Measurements from ENCODE around the gene YBX1.

The YBX1 gene

GRCh38 chr1:42660907-42661500, 21.2 kb upstream of the YBX1 start:
- no peak for TF ChIP-seq CTCF (IDR thresholded peaks at IDR 0.05; ENCODE audit: low read length, missing control alignments)
- no peak overlapping the region for H3K4me3 ChIP-seq (replicated peaks; ENCODE audit: low read depth, low read length)
- no peak for DNase-seq (ENCODE audit: low read depth)

GRCh38 chr1:42669936-42670335, 12.3 kb upstream of the YBX1 start:
- TF ChIP-seq CTCF (IDR thresholded peaks at IDR 0.05; ENCODE audit: low read length, missing control alignments), result no peak
- H3K4me3 ChIP-seq (replicated peaks; ENCODE audit: low read depth, low read length), result no peak overlapping the region
- DNase-seq (ENCODE audit: low read depth), result no peak

- no peak for DNase-seq (ENCODE audit: low read depth)
- TF ChIP-seq CTCF (IDR thresholded peaks at IDR 0.05; ENCODE audit: low read length, missing control alignments), result no peak
- no peak overlapping the region for H3K4me3 ChIP-seq (replicated peaks; ENCODE audit: low read depth, low read length)
Observed at GRCh38 chr1:42670425-42670824, 11.8 kb upstream of the YBX1 start.

GRCh38 chr1:42674214-42674613, 8.0 kb upstream of the YBX1 start:
- no peak for DNase-seq (ENCODE audit: low read depth)
- H3K4me3 ChIP-seq (replicated peaks; ENCODE audit: low read depth, low read length), result no peak overlapping the region
- no peak for TF ChIP-seq CTCF (IDR thresholded peaks at IDR 0.05; ENCODE audit: low read length, missing control alignments)

GRCh38 chr1:42674682-42675081, 7.5 kb upstream of the YBX1 start:
- no peak overlapping the region for H3K4me3 ChIP-seq (replicated peaks; ENCODE audit: low read depth, low read length)
- no peak for DNase-seq (ENCODE audit: low read depth)
- no peak for TF ChIP-seq CTCF (IDR thresholded peaks at IDR 0.05; ENCODE audit: low read length, missing control alignments)

- no peak overlapping the region for H3K4me3 ChIP-seq (replicated peaks; ENCODE audit: low read depth, low read length)
- no peak for DNase-seq (ENCODE audit: low read depth)
- TF ChIP-seq CTCF (IDR thresholded peaks at IDR 0.05; ENCODE audit: low read length, missing control alignments), result no peak
Observed at GRCh38 chr1:42675467-42675866, 6.8 kb upstream of the YBX1 start.

- H3K4me3 ChIP-seq (replicated peaks; ENCODE audit: low read depth, low read length), result no peak overlapping the region
- TF ChIP-seq CTCF (IDR thresholded peaks at IDR 0.05; ENCODE audit: low read length, missing control alignments), result no peak
- DNase-seq (ENCODE audit: low read depth), result no peak
Observed at GRCh38 chr1:42676534-42677087, 5.6 kb upstream of the YBX1 start.
